NCI-H2081 (cell line): ENCODE results near the gene TAF1D.
A peak's percentile ranks its signal among the peaks of the same experiment; 100 is the strongest.

ENCODE experiments used
- DNase-seq, 2 experiments: peaks; one replicate each; lab custom pipeline; 2025; lab: John Stamatoyannopoulos, UW

Gene TAF1D

DNA sequence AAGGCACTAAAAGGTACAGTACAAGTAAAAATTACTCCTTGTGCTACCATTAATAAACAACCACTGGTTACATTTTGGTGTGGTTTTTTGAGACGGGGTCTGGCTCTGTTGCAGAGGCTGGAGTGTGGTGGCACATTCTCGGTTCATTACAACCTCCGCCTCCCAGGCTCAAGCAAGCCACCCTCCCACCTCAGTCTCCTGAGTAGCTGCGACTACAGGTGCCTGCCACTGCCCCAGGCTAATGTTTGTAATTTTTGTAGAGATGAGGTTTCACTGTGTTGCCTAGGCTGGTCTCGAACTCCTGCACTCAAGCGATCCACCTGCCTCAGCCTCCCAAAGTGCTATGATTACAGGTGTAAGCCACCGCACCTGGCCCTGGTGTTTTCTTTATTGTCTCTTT is 20.8 kb downstream of the TAF1D start:
- DNase-seq = no peak

DNA sequence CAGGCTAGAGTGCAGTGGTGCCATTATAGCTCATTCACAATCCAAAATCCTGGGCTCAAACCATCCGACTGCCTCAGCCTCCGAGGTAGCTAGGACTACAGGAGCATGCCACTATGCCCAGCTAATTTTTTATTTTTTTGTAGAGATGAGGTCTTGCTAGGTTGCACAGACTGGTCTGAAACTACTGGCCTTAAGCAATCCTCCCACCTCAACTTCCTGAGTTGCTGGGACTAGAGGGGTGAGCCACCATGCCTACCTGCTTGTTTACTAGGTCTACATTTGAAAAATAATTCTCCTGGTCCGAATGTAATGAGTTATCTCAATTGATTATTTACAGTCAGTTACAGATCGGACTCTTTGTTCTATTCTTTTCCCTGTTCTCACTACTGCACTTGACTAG is 22.0 kb downstream of the TAF1D start:
- no peak for DNase-seq

GRCh38 chr11:93718057-93718563 is 23.2 kb downstream of the TAF1D start:
- DNase-seq = no peak

DNA sequence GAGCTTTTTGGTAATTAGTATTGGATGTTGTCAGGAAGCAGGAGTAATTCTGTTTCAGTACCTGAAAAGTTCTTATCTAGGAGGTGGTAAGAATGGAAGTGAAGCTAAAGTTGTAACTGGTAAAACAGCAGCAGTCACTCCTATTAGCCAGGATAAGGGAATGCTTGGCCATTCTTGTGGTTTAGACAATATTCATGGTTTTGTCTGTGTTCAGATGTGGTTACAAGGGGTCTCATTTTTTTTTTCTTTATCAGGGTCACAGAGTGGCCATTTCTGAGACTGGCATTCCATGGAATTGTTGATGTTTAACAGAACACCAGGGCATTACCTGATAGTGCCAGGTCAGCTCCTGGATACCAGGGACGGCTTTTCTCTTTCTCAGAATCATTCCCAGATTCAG is 23.8 kb downstream of the TAF1D start:
- DNase-seq = no peak

- no peak for DNase-seq
These were observed 25.4 kb downstream of the TAF1D start for GRCh38 chr11:93715797-93716396.

DNA sequence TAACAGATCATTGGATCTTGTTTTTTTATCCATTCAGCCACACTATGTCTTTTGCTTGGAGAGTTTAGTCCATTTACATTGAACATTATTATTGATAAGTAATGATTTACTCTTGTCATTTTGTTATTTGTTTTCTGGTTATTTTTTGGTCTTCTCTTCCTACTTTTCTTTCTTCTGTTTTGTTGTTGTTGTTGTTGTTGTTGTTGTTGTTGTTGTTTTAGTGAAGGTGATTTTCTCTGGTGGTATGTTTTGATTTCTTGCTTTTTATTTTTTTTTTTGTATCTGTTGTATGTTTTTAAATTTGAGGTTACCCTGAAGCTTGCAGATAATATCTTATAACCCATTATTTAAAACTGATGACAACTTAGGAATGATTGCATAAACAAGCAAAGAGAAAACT is 28.6 kb downstream of the TAF1D start:
- no peak for DNase-seq

GRCh38 chr11:93710239-93710638 is 31.1 kb downstream of the TAF1D start:
- DNase-seq = no peak

GRCh38 chr11:93704237-93704636 is 37.1 kb downstream of the TAF1D start:
- DNase-seq = peak in 1 of 2 experiments; percentile 6

DNA sequence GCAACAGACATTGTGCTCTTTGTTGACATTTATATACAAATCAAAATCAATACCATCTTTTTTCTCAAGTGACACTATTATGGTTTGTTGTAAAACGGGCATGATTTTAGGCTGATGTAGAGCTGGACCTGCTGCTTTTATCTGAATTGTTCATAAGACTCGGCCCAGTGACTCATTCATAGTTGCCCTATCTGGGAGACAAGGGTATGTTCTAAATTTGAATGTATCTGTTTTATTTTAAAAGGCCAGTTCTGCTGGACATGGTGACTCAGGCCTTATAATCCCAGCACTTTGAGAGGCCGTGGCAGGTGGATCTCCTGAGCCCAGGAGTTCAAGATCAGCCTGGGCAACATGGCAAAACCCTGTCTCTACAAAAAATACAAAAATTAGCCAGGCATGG is 40.5 kb downstream of the TAF1D start:
- DNase-seq = no peak

- DNase-seq = no peak
These were observed 43.7 kb downstream of the TAF1D start for GRCh38 chr11:93697611-93698010.

DNA sequence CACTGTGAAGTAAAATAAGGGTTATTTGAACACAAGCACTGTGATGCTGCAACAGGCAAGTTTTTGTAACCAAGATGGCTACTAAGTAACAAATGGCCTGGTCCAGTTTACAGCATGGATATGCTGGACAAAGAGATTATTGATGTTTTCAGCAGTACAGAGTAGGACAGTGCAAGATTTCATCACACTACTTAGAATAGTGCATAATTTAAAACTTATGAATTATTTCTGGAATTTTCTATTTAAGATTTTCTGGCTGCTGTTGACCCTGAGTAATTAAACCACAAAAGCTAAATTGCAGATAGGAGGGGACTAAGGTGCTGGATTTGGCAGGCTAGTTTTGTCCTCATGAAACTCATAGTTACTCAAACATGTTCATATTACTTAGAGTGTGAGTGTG is 46.7 kb downstream of the TAF1D start:
- DNase-seq = no peak

DNA sequence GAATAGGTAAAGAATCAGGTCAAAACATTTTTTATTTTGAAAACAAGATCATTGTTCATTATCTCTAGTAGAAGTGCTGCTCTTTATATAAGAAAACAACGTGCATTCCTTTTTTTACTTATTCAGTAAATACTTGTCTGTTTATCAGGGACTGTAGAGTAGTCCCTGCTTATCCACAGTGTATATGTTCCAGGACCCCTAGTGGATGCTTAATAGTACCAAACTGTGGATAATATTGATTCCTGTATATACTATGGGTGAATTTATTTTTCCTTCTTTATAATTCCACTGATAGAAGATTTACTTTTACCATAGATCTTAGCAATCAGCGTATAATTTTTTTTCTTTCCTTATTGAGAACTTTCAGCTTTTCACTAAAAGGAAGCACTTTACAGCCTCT is 47.2 kb downstream of the TAF1D start:
- no peak for DNase-seq

DNA sequence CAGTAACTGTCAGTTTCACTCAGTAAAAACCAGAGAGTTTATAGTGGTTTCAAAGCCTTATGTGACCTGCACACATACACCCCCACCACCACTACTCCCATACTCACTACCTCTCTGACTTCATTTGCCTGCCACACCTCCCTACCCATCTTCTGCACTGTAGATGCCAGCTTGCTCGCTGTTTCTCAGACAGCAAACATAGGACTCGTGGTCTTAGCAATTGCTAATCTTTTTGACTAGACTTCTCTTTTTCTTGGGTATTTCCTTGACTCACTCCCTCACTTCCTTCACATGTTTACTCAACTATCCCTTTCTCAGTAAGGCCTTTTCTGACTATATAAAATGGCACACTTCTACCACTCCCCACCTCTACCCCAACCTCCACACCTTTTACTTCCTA is 52.1 kb downstream of the TAF1D start:
- no peak for DNase-seq

GRCh38 chr11:93686812-93687211 is 54.5 kb downstream of the TAF1D start:
- DNase-seq = no peak

- no peak for DNase-seq
These were observed 55.1 kb downstream of the TAF1D start for GRCh38 chr11:93686226-93686625.
